ENCODE measurements around the gene ALOX15B.
A peak's percentile ranks its signal among the peaks of the same experiment; 100 is the strongest.
"Not testable (repeated sequence)": the region's sequence is repeated elsewhere in the genome, so short reads cannot be mapped to it uniquely, and the experiment has no call there.

Gene ALOX15B

DNA sequence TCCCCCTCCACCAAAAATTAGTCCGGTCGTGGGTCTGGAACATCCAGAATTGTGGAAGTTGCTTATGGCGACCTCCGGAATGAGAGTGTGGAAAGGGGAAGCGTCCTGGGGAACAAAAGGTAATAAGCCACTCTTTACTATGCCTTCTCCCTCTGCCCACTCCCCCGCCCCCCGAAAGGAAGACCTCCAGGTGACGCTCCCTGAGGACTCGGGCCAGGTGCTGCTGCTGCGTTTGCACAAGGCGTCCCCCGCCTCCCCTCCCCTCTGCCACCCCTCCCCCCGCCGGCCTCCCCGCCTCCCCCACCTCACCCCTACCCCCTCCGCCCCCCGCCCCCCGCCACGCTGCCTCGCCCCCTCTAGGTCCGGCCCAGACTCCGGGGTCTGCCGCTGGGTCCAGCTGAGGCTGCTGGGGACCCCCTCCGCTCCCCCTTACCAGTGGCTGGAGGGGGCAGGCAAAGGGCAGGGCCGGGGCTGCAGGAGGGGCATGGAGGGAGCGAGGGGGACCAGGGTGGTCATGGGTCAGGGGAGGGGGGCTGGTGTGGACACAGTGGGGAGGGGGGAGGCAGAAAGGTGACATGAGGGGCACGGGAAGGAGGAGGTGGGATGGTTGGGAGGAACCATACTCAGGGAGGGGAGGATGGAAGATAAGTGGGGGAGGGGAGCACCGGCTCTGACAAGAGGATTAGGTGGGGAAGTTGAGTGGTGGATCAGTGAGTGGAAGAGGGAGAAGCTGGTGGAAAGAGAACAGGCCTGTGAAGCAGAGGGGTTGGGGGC is 25.1 kb downstream of the ALOX15B start:
- DNase-seq = no peak

DNA sequence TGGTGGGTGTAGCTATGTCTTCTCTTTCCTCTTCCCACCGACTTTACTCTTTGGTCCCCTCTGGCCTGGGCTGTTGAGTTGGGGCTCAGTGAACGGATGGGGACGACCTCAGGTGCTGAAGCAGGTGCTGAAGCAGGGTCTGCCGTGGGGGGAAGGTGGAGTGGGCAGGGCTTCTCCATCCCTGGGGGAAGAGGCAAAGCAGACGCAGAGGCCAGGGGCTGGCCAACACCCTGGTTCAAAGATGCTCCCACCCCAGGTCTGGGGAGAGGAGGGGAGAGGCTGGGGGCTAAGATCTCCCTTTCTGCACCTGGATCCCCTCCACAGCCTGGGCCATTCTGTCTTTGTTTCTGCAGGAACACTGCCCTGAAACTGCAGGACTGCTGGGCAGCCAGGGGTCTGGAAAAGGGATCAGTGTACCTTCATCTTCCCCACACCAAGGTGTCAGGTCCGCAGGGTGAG is 25.7 kb downstream of the ALOX15B start:
- no peak for DNase-seq

DNA sequence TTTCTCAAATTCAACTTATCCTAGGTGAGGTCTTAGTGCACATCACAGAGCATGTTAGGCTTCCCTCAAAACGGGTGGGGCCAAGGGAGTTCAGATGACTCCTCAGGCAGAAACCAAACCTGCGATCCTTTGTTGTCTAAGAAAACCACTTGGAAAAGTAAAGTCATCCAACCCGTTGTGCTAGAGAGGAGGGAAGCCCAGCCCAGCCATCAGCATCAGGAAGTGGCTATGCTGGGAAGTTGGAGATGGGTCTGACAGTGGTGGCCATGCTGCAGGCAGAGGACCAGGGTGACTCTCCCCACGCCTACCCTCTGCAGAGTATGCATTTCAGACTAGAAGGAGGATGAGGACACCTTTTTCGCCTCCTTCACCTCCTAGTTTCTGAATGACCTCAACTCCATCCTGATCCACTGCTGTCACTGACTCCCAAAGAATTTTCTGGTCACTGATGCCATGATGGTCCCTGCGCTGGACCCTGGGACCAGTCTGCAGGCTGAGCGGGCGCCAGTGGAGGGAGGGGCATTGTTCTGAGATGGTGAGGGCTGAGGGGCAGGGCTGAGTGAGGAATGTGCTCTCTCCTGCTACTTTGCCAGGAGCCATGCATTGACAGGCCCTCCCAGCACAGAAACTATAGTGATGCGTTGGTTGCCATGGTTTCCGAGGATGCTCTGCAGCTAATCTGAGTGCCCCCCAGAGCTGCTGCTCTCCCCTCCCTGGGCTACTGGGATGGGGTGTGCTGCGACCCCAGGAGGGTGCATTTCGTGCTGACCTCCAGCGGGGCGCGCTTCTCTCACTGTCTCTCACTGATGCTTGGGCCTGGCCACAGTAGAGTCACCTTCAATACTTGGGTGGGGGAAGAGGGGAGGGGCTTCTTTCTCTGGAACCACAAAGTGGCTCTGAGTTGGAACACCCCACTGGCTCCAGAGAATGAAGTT is 28.2 kb downstream of the ALOX15B start:
- DNase-seq = no peak

DNA sequence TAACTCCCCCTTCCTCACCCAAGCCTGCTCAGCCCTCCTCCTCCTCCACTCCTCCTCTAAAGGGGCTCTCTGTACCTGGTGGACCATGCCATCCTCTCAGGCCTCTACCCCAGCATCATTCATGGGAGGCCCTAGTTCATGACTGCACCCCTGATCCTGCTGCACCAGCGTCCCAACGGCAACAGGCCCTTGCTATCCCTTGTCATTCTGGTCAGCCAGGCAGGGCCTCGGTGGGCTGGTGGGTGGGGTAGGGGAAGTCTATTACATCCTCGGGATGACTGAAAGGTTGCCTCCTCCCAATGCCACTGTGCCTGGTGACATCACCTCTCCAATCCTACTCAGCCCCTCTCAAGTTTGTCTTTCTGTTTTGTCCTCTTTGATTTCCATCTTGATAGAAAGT is 28.9 kb downstream of the ALOX15B start:
- DNase-seq = no peak

DNA sequence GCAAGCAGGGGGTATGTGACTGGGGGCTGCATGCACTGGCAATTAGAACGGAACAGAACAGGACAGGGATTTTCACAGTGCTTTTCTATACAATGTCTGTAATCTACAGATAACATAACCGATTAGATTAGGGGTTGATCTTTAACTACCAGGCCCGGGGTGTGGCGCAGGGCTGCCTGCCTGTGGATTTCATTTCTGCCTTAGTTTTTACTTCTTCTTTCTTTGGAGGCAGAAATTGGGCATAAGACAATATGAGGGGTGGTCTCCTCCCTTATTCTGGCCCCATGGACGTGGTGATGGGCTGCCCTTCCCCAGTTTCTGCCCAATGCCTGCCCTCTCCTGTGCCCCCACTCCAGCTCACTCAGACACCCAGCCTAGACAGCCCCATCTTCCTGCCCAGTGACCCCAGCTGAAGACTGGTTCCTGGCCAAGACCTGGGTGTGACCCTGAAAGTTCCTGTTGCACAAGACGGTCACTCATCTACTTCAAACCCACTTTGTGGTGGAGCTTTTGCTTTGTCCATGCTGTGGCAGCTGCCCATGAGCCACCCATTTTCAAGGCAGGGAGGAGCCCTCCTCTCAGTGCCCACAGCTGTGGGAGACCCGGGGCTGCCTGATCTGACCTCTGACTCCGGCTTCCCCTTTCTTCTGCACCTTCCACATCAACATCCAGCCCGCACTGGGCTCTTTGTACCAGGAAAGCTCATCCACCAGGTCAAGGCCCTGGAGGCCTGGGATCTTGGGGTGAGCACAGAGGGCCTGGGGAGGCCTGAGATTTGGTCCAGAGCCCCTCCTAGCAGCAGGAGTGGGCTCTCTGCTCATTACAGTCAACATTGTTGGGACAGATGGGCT is 30.1 kb downstream of the ALOX15B start:
- DNase-seq = no peak

DNA sequence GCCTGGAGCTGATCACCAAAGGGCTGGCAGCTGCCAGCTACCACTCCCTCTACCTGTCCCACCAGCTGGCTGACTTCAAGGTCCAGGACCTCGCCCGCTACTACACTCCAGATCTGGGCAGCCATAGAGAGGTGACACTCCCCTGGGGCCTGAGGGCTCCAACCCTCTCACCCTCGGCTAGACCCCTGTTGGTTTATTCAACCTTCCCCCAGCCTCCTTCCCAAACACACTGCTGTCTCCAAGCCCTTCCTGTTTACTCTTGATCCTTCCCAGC is 30.7 kb downstream of the ALOX15B start:
- DNase-seq = no peak

DNA sequence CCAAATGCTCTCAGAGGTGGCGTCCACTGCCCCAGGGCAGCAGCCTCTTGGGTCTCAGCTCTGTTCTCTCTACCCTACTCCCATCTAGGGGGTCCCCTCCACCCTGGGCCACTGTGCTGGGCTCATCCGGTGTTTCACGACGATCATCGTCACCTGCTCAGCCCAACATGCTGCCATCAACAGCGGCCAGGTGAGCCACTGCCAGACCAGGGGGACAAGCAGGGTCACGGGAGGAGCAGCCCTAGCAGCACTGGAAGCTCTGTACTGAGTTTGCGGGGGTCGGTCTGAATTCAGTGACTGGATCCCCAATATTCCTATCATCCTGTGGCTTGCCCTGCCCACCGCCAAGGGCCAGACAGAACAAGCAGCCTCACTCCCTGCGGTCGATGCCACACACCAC is 32.6 kb downstream of the ALOX15B start:
- DNase-seq = no peak

DNA sequence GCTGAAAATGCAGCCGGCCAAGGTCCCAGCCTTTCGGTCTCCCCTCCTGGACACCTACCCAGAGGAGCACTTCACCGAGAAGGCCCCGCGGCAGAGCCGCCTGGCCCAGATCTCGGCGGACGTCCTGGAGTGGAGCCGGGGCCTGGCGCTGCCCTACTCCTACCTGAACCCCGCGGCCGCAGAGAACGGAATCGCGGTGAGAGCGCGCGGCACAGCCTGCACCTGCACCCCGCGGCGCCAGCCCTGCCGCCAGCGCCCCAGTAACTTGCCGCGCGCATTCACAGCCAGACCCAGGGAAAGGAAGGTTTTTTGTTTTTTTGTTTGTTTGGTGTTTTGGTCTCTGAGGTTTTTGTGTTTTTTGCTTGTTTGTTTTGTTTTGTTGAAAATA is 33.5 kb downstream of the ALOX15B start:
- no peak for DNase-seq

DNA sequence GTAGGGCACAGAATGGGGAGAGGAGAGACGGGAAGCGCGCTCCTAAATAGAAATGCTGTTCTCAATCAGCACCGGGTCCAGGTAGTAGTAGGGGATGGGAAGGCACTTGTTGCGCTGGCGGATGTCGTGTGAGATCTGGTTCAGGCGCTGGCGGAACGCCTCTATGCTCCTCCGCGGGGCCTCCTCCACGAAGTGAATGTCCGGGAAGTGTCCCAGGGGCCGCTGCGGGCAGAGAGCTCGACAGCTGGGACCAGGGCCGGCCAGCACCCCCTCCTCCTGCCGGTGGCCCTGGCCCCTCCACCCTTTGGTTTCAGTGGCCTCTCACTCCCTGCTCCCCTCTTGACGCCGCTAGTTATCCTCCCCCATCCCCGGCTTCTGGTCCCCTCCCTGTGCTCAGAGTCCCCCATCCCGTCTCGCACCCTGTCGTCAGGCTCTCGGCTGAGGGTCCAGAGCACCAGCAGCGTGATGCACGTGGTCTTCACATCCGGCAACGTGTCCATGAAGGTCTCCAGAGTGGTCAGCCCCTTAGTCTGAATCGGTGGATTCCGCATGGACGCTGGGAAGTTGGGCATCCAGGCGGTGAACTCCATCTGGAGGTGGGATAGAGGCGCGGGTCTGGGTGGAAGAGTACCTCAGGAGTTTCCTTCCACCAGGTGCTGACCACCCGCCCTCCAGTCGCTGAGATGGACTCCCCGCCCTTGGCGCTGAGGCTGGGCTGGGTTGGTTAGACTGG is 34.0 kb downstream of the ALOX15B start:
- DNase-seq = no peak

DNA sequence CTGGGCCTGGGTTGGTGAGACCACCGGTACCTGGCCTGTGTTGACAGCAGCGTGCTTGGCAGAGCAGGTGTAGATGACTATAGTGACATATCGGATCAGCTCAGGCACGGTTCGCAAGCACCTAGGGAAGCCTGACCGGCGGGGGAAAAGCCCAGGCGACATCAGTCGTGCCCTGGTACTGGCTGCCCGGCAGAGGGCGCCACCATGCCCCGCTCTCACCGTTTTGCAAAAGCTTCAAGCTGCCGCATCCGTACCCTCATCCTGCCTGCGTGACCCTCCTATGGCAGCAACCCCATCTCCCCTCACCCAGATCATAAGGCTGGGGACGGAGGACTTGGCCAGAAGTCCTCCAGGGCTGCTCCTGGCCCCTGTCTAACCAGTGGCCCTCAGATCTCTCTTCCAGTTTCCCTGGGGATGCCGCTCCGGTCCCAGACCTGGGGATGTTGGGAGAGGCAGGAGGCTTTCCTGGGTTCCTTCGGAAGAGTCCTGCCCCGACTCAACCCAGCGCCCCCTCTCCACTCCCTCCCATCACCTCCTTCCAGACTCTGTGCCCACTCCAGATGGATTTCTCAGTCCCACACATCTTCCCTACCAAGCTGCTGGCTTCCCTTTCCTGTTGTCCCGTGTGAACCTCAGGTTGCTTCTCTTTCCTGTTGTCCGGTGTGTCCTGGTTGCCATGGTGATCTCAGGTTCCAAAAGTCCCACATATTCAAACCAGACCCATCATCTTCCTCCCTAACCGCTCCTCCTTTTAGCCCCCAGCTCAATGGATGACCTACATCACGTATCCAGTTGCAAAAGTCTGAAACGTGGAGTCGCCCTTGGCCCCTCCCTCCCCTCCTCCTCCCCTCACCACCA is 35.0 kb downstream of the ALOX15B start:
- no peak for DNase-seq

DNA sequence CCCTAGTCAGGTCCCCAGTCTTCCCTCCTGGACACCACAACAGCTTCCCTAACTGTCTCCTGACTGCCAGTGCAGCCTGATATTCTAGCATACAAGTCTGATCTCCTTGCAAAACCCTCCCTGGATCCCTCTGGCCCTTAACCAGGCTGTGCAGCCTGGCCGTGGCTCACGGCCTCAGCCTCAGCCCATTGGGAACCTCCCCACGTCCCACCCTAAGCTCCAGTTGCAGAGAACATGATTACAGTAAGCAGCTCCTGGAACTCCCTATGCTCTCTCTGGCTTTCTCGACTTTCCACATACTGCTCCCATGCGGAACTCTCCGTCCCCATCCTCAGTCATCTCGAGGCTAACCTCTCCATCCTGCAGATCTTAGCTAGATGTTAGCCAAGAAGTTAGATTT is 35.7 kb downstream of the ALOX15B start:
- DNase-seq = no peak

DNA sequence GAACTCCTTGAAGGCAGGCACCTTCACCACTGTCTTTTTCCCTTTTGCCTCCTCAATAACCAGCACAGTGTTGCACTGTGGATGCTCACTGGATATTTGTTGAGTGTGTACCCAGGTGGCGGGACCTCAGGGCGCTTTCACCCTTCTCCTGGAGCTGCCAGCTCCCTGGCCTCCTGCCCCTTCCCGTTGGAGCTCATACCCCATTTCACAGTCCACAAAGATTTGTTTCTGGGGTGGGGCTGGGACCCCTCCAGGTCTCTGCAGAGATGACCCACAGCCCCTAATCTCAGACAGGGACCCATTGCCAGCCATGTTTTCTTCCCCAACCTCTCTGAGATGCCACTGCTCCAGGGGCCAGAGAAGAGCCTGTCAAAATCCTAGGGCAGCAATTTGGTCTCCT is 36.2 kb downstream of the ALOX15B start:
- DNase-seq = no peak

DNA sequence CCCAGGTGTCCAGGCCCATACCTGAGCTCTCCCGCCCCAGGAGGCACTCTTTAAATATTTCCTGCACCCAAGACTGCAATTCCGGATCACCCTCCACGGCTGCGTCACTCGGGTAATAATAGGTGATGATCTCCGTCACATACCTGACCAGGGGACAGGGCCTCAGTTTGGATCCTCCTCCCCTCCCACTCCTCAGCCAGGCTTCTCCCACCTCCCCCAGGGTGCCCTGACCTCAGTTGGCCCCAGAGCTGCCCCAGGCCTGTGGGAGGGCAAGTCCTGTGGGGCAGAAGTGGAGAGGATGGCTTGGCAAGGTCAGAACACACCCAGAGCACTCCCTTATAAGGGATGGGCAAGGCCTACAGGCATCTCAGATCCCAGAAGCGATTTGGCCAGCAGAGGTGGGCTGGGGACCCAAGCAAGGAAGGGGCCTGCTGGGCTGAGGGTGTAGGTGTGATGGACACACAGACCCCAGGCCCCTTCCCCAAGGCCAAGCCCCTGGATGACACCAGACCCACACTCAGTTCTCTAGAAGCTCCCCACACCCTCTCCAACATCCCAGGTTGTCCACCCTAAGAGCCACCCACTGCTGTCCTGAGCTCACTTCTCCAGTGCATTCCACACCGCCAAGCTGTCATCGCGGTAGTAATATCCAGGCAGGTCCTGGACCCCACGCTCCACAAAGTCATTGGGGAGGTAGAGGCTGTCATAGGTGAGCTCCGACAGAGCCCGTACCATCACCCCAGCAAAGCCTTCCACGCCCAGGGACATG is 36.9 kb downstream of the ALOX15B start:
- DNase-seq = no peak

DNA sequence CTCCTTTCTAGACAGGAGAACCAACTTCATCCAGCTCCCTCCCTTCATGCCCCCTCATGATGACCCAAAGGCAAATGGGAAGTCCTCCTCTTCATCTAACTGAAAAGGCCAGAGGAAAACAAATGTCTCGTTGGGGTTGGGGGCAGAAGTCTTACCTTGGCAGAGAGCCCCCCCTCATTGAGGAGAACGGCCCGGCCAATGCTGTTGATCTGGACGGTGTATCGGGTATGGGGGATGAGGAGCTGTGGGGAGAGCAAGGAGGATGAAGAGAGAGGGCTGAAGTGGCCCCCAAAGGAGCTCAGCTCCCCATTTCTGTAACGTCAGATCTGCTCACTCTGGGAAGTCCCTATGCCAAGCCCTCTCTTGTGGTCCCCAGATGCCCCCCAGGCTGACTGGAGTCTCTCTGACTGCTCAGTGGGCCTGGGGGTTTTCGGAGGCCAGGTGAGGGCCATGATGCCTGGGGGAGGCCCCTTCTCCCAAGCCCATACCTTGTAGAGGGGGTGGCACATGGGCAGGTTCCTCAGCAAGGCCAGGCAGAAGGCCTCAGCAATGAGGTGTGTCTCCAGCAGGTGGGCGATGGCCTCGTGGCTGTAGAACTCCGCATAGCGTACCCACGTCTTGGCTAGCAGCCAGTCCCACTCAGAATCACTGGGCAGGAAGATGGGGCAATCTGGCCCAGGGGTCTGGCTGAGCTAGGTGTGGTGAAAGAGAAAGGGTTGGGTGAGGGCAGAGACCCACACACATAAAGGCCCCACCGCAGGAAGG is 37.8 kb downstream of the ALOX15B start:
- DNase-seq = no peak

DNA sequence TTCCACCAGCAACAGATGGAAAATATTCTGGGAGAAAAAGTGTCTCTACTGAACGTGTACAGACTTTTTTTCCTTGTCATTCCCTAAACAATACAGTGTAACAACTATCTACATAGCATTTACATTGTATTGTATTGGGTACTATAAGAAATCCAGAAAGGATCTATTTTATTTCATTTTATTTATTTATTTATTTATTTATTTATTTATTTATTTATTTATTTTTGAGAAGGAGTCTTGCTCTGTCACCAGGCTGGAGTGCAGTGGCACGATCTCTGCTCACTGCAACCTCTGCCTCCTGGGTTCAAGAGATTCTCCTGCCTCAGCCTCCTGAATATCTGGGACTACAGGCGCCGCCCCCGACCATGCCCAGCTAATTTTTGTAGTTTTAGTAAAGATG is 39.1 kb downstream of the ALOX15B start:
- DNase-seq = not testable (repeated sequence)

DNA sequence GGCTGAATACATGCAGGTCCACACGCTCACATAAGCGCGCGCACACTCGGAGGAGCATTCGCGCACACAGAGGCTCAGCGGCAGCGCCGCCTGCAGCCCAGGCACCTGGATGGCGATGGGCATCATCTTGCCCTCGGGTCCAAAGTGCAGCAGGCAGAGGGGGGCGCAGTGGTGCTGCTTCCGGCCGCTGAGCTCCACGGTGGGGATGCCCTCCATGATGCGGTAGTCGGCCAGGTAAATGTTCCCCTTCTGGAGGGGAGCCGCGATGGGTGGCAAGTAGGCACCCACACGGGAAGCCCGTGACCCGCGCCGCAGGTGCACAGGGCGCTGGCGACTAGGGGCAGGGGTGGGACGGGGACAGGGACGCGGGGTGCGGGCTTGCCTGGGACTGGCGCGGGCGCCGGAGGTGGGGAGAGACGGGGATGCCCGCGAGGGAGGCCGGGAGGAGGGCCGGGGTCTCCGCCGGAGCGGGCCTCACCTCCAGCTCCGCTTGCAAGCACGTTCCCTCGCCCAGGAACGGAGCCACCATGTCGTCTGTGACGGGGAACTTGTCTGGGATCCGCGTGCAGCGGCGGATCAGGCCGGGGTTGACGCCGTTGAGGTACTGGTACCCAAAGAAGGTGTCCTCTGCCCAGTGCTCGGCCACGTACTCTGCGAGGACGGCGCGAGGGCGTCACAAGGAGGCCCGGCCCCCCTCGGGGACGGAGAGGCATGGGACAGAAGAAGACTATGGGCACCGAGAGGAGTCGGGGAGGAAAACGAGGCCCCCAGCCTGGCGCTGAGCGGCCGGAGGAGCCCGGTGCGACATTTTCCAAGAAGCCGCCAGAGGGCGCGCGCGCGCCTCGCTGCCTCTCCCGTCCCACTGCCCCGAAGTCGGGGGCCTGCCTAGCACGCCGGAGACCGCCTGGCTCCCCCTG is 40.7 kb downstream of the ALOX15B start:
- DNase-seq = peak; percentile 56

DNA sequence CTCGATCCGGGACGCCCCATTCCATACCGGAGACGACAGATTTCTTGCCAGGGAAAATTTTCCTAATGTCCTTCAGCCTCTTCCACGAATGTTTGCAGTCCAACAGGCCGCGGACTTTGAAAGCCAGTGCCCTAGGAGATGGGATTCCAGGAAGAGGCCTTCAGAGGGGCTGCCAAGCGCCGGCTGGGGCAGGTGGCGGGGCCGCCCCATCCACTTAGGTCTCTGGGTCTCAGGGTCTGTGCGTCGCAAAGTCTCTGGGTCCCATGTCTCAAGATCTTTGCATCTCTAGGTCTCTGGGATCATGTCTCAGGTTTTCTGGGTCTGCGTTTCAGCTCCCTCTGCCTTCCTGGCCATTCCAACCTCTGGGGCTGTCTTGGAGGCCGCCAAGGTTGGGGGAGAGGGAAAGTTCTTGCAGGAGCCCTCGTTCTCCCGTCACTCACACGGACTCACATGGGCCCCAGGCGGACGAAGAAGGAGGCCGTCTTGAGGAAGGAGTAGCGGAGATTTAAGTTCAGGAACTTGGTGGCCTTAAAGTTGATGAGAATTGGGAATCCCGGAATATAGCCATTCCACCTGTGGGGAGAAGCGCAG is 41.4 kb downstream of the ALOX15B start:
- DNase-seq = no peak

DNA sequence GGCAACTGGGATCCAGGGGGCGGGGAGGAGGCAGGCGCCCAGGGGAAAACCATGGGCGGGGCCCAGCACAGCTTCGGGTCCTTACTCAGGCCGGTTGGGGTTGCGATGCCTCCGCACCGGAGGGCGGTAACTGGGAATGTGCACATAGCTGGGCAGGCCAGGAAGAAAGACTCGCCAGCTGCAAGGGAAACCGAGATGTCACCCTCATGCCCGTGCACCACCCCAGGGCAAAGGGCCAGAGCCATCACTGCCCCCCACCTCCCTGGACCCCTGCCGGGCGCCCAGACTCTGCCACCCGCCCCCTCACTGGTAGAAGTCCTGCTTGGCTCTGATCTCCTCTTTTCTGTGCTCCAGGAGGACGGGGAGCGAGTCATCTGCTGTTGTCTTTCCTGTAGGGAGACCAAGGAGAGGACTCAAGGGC is 42.0 kb downstream of the ALOX15B start:
- no peak for DNase-seq

DNA sequence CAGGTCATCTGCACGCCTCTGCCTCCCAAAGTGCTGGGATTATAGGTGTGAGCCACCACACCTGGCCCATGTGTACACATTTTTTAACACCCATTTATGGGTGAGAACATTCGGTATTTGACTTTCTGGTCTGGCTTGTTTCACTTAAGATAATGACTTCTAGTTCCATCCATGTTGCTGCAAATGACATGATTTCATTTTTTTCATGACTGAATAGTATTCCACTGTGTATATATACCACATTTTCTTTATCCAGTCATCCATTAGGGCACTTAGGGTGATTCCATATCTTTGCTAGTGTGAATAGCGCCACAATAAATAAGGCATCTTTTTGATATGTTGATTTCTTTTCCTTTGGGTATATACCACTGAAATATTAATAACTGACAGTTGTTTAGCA is 43.0 kb downstream of the ALOX15B start:
- no peak for DNase-seq

All from NCI-H1436 treated with DMSO at 0.1 percent for 48 hours (cell line).